CD4-positive, alpha-beta T cell treated with Interleukin-10 for 1 hour (primary cell): ENCODE results near the gene LIPE.

ENCODE experiments used
- DNase-seq: peaks from one replicate; pipeline ENCODE4 v3.0.0-alpha.2; 2020

The LIPE gene

GRCh38 chr19:42352301-42353259 is 74.6 kb downstream of the LIPE start:
- peak; percentile 31 for DNase-seq
